ENCODE measurements around the gene TRIM8.

DNA sequence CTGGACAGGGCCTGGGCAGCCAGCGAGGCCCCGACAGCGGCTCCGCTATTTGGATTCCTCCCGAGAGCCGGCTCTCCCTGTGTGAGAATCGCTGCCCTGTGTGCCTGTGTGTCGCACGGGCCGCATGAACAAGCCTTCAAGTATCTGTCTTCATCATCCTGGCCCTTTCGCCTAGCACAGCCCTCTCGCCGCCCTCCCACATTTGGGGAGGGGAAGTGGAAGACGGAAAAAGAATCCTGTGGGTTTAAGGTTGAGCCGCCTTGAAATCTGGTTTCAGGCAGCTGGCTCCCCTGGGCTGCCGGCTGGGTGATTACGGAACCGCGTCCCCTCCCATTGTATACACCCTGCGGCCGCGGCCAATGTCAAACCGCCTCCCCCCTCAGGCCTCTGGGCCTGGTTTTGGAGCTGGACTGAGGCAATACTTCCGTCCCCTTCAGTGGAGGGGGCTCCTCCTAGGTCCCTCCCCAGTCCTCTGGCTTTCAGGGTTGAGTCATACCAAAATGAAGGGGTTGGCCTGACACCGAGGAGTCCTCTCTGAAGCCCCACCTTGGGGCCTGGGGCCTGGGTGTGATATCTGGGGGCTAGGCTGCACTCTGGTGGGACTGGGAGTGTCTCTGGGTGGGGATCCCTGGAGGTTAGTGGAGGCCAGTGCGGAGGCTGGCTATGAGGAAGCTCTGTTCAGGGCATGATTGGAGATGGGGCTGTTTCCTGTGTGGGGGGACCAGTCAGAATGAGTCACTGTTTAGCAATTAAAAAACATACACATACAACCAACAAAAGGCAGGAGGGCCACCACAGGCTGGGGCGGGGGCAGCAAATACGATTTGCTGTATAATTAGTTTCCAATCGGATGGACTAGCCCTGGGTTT is 1.7 kb downstream of the TRIM8 start:
- TF ChIP-seq, protein P1, sequence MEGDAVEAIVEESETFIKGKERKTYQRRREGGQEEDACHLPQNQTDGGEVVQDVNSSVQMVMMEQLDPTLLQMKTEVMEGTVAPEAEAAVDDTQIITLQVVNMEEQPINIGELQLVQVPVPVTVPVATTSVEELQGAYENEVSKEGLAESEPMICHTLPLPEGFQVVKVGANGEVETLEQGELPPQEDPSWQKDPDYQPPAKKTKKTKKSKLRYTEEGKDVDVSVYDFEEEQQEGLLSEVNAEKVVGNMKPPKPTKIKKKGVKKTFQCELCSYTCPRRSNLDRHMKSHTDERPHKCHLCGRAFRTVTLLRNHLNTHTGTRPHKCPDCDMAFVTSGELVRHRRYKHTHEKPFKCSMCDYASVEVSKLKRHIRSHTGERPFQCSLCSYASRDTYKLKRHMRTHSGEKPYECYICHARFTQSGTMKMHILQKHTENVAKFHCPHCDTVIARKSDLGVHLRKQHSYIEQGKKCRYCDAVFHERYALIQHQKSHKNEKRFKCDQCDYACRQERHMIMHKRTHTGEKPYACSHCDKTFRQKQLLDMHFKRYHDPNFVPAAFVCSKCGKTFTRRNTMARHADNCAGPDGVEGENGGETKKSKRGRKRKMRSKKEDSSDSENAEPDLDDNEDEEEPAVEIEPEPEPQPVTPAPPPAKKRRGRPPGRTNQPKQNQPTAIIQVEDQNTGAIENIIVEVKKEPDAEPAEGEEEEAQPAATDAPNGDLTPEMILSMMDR (conservative IDR thresholded peaks at IDR 0.05; ENCODE audit: low read depth, low read length), result no peak
- TF ChIP-seq MXI1 (IDR thresholded peaks at IDR 0.05; ENCODE audit: borderline replicate concordance, low read depth, low read length) (no peak), RAD21 (IDR thresholded peaks at IDR 0.05; ENCODE audit: low read length) (peak; percentile 4; the same call in 1 of the 2 replicates), MAFK (IDR thresholded peaks at IDR 0.05; ENCODE audit: low read depth, low read length) (no peak), SMC3 (IDR thresholded peaks at IDR 0.05; ENCODE audit: low read depth, low read length) (no peak), RFX5 (IDR thresholded peaks at IDR 0.05; ENCODE audit: low read depth, low read length) (no peak), POLR2A (IDR thresholded peaks at IDR 0.05; ENCODE audit: low read depth, low read length) (peak; percentile 85), RCOR1 (IDR thresholded peaks at IDR 0.05; ENCODE audit: insufficient replicate concordance, low read length) (peak; percentile 46), CEBPB (IDR thresholded peaks at IDR 0.05; ENCODE audit: low read depth, low read length) (peak; percentile 88), MAZ (IDR thresholded peaks at IDR 0.05; ENCODE audit: borderline replicate concordance, low read depth, low read length) (peak; percentile 82)
- TF ChIP-seq, protein P2, sequence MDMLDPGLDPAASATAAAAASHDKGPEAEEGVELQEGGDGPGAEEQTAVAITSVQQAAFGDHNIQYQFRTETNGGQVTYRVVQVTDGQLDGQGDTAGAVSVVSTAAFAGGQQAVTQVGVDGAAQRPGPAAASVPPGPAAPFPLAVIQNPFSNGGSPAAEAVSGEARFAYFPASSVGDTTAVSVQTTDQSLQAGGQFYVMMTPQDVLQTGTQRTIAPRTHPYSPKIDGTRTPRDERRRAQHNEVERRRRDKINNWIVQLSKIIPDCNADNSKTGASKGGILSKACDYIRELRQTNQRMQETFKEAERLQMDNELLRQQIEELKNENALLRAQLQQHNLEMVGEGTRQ (IDR thresholded peaks at IDR 0.05; ENCODE audit: low read depth, low read length), result no peak
